NCI-H69 (cell line): ENCODE results near the gene SEMA4D.
"Not testable (repeated sequence)": the region's sequence is repeated elsewhere in the genome, so short reads cannot be mapped to it uniquely, and the experiment has no call there.

Source experiments
- DNase-seq: peaks from one replicate; lab custom pipeline; 2025; lab: John Stamatoyannopoulos, UW

SEMA4D gene

GRCh38 chr9:89352451-89352850 is 145.5 kb downstream of the SEMA4D start:
- no peak for DNase-seq

DNA sequence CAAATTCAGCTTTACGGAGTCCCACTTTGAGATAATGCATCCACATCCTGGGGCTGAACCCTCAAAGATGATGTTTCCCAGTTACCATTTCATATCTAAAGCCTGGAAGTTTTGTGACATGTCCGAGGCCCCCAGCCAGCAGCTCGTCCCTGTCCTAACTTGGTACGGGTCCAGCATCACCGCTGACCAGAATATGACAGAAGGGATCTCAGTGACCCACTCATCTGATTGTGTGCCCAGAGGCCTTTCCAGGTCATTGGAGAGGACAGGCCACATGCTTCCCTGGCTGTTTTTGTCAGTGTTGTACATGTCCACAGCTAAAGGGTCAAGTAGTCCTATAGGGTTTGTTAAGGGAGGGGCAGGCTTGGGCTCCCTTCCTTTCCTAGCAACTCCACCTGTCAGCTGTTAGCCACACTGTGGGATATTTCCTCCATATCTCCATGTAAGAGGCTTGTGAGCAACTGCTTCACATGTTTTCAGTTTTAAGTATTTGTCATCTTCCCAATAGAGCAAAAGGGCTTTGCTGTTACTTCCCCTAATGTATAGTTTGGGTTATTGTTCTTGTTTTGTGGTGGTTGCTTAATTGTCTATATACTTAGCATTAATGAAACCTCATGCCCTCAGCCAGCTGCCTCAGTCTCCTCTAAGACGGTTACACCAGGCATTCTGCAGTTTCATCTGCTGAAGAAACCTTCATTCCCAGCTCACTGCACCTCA is 146.2 kb downstream of the SEMA4D start:
- DNase-seq, result no peak

DNA sequence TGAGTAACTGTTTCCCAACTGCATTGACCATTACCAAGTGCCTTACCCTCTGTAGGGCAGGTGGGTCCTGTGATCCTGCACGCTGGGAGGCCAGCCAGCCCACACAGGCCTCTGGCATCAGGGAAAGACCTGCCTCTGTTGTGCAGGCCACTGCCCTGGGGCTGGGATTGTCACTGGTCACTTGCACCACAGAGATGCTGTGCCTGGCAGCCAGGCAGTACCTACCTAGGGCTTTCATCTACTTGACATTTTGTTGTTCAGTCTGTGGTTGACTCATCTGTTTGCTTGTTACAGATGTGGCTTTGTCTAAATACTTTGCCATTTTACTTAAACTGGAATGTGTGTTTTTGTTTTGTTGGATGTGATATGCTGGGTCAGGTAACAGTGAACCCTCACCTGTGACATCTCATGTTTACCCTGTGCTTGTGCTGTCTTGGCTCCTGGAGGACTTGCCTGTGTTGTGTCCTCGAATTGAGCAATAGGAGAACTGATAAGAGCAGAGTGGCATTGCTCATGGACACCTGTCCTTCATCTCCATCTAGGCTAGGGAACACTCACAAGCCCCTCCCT is 146.8 kb downstream of the SEMA4D start:
- no peak for DNase-seq

- DNase-seq, result no peak
These were observed 148.3 kb downstream of the SEMA4D start for GRCh38 chr9:89349607-89350006.

DNA sequence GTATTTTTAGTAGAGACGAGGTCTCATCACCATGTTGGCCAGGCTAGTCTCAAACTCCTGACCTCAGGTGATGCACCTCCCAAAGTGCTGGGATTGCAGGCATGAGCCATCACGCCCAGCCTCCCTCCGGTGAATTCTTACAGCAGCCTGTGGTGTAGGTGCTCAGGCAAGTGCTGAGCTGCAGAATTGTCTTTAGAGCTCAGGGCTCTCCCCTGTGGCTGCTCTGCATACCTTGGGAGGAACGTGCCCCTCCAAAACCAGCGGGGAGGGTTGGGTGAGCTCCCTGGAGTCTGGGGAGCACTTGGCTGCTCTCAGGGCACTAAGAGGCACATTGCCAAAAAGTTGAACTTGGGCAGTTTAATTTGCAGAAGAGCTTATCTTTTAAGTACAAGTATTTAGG is 150.3 kb downstream of the SEMA4D start:
- DNase-seq, result no peak

- DNase-seq, result no peak
These were observed 151.2 kb downstream of the SEMA4D start for GRCh38 chr9:89346696-89347095.

- DNase-seq, result no peak
These were observed 152.4 kb downstream of the SEMA4D start for GRCh38 chr9:89345476-89345875.

DNA sequence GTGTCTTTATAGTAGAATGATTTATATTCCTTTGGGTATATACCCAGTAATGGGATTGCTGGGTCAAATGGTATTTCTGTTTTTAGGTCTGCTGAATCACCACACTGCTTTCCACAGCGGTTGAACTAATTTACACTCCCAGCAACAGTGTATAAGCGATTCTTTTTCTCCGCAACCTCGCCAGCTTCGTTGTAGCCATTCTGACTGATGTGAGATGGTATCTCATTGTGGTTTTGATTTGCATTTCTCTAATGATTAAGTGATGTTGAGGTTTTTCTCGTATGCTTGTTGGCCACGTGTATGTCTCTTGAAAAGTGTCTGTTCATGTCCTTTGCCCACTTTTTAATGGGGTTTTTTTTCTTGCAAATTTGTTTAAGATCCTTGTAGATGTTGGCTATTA is 154.1 kb downstream of the SEMA4D start:
- DNase-seq, result not testable (repeated sequence)

DNA sequence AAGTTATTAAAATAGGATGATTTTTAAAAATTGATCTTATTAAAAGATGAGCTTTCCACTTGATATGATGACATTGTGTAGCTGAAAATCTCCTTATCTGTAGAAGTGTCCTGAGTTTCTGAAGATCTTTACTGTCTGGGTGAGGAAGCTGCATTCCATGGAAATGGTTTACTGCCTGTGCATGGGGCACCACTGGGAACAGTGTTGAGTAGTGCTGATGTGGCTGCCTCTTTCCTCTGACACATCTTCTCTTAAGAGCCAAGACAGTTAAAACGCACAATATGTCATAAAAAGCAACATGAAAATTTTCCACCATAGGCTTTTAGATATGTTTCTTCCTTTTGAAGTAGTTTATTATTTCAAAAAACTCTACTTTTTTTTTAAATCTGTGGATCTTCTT is 155.0 kb downstream of the SEMA4D start:
- no peak for DNase-seq

GRCh38 chr9:89342213-89342612 is 155.7 kb downstream of the SEMA4D start:
- DNase-seq, result no peak

- no peak for DNase-seq
These were observed 157.6 kb downstream of the SEMA4D start for GRCh38 chr9:89340332-89340731.

DNA sequence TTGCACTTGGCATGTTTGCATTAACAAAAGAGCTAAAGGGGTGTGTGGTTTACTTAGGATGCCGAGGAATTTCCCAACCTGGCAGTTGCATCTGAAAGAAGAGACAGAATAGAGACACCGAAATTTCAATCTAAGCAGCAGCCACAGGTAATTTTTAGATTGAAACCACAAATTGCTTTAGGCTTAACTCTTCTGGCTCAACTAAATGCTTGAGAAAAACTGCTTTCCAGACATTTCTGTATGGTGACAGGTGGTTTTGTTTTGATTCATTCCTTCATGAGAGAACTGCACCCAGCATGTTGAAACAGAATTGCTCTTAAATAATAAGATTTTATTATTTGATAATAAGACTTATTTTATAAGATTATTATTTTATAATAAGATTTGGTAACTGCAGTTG is 158.1 kb downstream of the SEMA4D start:
- DNase-seq, result no peak

GRCh38 chr9:89330513-89330912 is 167.4 kb downstream of the SEMA4D start:
- no peak for DNase-seq

- no peak for DNase-seq
These were observed 168.0 kb downstream of the SEMA4D start for GRCh38 chr9:89329917-89330316.

DNA sequence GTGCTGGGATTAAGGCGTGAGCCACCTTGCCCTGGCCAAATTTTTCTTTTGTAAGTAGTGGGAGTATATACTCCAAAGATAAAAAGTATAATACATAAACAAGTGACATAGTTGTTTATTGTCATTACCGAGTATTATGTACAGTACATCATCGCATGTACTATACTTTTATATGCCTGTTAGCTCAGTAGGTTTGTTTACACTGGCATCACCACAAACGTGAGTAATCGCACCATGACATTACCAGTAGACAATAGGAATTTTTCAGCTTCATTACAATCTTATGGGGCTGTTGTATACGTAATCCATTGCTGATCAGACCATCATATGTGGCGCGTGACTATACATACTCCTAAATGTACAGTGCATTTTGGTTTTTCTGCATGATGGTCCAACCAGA is 169.8 kb downstream of the SEMA4D start:
- no peak for DNase-seq

GRCh38 chr9:89325733-89326132 is 172.2 kb downstream of the SEMA4D start:
- DNase-seq, result no peak

GRCh38 chr9:89323390-89323789 is 174.5 kb downstream of the SEMA4D start:
- peak; percentile 48 for DNase-seq

DNA sequence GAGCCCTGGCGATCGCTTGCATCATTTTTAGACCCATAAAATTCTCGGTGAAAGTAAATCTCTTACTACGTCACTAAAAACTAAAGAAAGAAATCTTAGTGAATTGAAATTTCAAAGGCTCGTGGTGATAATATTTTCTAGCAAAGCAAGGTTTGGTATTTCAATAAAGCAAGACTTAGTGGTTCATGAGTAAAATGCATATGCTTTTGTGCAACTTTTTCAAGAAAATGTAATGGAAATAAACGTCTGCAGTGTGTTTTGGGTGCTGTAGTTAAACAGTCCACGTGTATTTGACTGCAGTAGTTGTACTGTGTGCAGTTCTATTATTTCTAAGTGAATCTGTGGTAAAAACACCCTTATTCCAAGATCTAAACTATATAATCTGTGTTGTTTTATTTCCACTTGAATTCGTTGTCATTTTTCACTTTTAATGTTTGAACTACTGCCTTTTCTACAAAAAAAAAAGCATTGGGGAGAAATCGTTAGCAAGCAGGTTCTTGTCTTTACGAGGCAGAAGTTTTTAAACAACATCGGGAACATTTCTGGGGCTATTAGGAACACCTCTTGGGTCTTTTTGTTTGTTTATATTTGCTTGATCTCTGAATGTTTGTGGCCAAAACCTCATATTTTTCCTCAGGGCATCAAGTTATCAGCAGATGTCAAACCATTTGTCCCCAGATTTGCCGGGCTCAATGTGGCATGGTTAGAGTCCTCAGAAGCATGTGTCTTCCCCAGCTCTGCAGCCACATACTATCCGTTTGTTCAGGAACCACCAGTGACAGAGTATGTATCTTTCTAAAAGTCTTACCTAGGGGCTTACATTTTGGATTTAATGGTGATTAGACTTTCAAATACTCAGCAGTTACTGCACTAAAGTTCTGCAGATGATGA is 178.7 kb downstream of the SEMA4D start:
- DNase-seq, result peak; percentile 40

- peak; percentile 99 for DNase-seq
These were observed 179.5 kb downstream of the SEMA4D start, which contains the start of gene SECISBP2 for GRCh38 chr9:89318123-89319014. SECISBP2 (plus strand) TSS chr9:89318500; CDS start chr9:89318577, 77 bp downstream.

- DNase-seq, result peak; percentile 26
These were observed 180.6 kb downstream of the SEMA4D start for GRCh38 chr9:89317282-89317681.

DNA sequence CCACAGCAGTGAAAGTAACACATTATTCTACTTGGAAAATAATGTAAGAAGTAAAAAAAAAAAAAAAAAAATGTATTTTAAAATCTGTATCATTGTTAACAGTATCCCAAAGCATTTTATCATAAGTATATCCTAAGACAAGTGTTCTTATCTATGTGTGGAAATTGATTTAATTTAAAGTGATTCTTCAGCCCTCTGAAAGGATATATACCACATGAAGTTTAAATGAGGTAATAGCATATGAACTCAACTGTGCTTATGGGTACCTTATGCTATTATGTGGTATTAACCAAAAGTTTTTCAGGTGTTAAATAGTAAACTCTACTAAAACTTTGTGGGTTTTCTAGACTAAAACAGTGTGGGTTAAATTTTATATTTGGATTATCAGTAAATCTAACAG is 182.4 kb downstream of the SEMA4D start:
- DNase-seq, result no peak

GRCh38 chr9:89314955-89315354 is 183.0 kb downstream of the SEMA4D start:
- DNase-seq, result no peak
